ENCODE measurements around the gene NEB. TPM values are rescaled to one million over a fixed set of nuclear protein-coding genes. Genes with fewer than 3 reads are reported as not detected.
"Not testable (repeated sequence)": the region's sequence is repeated elsewhere in the genome, so short reads cannot be mapped to it uniquely, and the experiment has no call there.

Gene NEB
- total RNA-seq, 1 donor from 2014 or later = 2.2 TPM

DNA sequence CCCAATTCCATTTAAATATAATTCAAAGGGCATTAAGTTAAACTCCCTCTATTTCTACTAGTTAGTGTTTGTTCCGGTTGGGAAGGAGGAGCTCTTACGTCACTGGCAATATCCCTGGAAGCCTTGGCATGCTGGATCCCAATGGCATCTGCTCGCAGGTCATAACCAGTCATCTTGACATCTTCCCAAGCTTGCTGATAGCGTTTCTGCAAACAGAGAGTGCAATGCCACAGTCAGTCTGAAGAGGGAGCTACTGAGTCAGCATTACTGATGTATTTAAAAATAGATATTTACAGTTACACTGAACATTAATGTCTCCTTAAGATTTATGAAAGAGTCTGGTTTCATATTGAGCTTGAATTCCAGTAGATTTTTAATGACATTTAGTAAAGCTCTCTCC is 132.5 kb downstream of the NEB start:
- DNase-seq (ENCODE audit: low spot score); ATAC-seq; intact Hi-C loops (cut with DNase I): not testable (repeated sequence)

DNA sequence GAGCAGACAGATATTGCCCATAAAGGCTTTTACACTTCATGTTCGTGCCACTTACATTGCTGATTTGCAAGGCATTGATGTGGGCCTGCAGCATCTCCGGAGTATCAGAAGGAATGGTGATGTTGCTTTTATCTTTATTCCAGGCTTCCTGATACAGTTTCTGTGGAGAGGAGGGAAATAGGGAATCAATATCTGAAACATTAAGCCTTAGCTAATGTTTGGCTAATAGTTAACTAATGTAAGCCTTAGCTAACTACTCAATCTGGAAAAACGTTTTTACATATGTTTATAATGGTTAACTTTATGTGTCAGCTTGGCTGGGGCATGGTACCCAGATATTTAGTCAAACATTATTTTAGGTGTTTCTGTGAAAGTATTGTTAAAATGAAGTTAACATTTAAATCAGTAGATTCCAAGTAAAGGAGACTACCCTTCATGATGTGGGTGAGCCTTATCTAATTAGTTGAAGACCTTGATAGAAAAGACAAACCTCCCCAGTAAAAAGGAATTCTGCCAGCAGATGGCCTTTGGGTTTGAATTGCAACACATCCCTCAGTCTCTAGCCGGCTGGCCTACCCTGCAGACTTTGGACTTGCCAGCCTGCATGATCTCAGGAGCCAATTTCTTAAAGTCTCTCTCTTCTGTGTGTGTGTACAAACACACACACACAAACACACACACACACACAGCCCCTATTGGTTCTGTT is 137.2 kb downstream of the NEB start:
- not testable (repeated sequence) for ATAC-seq

DNA sequence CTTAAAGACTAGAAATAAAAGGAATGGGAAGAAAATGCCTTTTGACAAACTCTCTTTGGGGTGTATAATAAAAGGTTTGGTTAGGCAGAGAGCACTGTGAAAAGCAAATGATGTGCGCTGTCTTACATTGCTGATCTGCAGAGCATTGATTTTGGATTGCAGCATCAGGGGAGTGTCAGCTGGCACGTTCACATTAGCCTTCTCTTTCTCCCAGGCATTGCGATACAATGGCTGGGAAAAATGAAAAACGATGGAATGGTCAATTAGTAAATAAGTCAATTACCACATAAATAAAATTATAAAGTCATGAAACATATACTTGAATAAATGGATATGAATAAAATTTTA is 142.4 kb downstream of the NEB start:
- intact Hi-C loops (cut with DNase I); DNase-seq (ENCODE audit: low spot score); ATAC-seq: not testable (repeated sequence)

More for the DNA sequence above, 137.2 kb downstream of the NEB start:
- DNase-seq (ENCODE audit: low spot score); intact Hi-C loops (cut with DNase I): not testable (repeated sequence)

DNA sequence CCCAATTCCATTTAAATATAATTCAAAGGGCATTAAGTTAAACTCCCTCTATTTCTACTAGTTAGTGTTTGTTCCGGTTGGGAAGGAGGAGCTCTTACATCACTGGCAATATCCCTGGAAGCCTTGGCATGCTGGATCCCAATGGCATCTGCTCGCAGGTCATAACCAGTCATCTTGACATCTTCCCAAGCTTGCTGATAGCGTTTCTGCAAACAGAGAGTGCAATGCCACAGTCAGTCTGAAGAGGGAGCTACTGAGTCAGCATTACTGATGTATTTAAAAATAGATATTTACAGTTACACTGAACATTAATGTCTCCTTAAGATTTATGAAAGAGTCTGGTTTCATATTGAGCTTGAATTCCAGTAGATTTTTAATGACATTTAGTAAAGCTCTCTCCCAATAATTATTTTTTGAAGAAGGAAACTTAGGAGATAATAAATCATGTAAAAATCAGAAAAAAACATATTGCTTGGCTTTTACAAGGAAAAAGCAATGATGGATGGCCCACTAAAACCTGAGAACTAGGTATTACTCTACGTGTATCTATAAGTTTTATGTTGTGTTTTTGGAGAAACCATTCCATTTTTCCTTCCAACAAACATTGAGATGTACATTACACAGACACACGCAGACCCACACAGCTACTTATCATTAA is 142.9 kb downstream of the NEB start:
- DNase-seq (ENCODE audit: low spot score); intact Hi-C loops (cut with DNase I): not testable (repeated sequence)
- peak; percentile 30 for ATAC-seq

DNA sequence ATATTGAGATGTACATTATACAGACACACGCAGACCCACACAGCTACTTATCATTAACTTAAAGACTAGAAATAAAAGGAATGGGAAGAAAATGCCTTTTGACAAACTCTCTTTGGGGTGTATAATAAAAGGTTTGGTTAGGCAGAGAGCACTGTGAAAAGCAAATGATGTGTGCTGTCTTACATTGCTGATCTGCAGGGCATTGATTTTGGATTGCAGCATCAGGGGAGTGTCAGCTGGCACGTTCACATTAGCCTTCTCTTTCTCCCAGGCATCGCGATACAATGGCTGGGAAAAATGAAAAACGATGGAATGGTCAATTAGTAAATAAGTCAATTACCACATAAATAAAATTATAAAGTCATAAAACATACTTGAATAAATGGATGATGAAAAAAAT is 153.0 kb downstream of the NEB start:
- intact Hi-C loops (cut with DNase I); ATAC-seq: not testable (repeated sequence)

DNA sequence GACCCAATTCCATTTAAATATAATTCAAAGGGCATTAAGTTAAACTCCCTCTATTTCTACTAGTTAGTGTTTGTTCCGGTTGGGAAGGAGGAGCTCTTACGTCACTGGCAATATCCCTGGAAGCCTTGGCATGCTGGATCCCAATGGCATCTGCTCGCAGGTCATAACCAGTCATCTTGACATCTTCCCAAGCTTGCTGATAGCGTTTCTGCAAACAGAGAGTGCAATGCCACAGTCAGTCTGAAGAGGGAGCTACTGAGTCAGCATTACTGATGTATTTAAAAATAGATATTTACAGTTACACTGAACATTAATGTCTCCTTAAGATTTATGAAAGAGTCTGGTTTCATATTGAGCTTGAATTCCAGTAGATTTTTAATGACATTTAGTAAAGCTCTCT is 153.6 kb downstream of the NEB start:
- intact Hi-C loops (cut with DNase I); DNase-seq (ENCODE audit: low spot score); ATAC-seq: not testable (repeated sequence)

More for the DNA sequence above, 153.0 kb downstream of the NEB start:
- DNase-seq (ENCODE audit: low spot score) = not testable (repeated sequence)

DNA sequence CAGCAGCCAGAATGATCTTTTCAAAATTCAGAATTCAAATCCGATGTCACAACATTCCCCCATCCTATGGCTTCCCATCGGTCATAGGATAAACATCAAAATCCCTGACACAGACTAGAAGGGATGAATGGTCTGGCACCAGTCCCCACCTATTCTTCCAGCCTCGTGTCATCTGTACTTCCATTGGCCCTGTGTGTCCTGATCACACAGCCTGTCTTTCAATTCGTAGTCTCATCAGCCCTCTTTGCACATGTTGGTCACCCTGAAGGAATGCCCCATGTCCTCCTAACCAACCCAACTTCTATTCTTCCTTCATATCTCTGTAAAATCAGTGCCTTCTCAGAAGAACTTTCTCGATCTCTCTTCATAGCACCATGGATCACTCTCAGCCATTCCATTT is 157.2 kb downstream of the NEB start:
- intact Hi-C loops (cut with DNase I) = no loop called here
- no peak for DNase-seq (ENCODE audit: low spot score)

DNA sequence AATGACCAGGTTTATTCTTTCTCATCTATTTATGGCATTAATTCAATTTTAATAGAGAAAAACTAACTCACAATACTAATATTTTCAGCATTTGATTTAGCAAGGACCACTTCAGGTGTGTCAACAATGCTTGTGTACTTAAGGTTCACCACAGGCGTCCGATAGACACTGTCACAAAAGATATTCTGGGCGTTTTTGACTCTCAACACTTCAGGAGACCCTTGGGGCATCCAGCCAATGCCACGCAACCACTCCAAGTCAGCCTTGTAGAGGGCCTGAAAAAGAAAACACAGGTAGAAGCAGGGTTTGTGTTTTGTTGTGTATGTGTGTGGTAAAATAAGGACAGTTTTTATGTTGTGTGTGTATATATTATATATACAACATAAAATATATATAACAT is 158.2 kb downstream of the NEB start:
- intact Hi-C loops (cut with DNase I) = no loop called here

More for the DNA sequence above, 157.2 kb downstream of the NEB start:
- no peak for ATAC-seq

DNA sequence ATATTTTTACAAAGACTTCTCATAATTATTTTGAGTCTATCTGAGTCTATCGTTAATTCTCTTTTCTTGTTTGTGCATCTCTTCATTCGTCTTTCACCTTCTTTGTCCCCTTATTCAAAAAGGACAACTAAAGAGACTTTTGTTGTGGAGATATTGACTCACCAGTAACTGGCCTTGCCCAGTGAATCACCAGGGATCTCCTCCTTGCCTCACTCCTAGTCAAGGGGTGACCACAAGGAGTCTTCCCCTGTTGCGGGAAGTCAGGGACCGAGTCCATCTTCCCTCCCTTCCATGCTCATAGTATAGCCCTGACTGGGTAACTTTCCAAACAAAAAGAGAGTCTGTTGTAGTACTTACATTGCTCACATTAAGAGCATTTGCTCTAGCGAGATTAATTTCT is 158.9 kb downstream of the NEB start:
- ATAC-seq = no peak
- intact Hi-C loops (cut with DNase I) = no loop called here

More for the DNA sequence above, 158.2 kb downstream of the NEB start:
- ATAC-seq (no peak), DNase-seq (ENCODE audit: low spot score) (no peak)

DNA sequence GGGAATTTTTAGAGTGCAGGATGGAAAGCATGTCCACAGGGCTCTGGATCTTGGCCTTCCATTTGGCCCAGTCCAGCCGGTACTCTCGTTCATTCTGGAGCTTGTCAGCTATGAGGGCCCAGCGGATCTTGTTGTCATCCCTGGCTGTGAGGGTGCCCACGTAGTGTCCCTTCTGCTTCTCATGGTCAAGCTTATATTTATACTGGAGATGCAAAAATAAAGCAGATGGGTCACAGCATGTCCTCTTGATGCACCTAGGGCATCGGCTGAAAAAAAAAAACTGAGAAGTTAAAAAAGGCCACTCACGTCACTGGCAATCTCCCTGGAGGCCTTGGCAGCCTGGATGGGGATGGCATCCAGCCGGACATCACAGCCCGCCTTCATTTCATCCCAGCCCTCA is 164.1 kb downstream of the NEB start:
- ATAC-seq (no peak), DNase-seq (ENCODE audit: low spot score) (no peak)
- intact Hi-C loops (cut with DNase I) = no loop called here

More for the DNA sequence above, 158.9 kb downstream of the NEB start:
- DNase-seq (ENCODE audit: low spot score) = no peak

DNA sequence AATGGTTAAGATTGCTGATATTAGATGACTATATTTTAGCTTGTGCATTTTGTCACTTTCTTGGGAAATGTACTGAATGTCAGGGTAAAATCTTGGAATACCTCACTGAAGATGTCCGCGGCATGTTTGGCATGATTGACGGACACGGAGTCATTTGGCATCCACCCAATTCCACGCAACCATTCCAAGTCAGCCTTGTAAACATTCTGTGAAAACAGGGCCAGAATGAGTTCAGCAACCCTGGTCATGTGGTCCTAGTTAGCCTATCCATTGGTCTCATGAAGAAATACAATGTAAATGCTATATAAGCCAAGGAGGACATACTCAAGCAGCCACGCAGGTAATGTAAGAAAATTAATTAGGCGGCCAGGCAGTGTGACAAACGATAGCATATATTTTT is 165.1 kb downstream of the NEB start:
- no peak for DNase-seq (ENCODE audit: low spot score)
- intact Hi-C loops (cut with DNase I) = no loop called here
- no peak for ATAC-seq

DNA sequence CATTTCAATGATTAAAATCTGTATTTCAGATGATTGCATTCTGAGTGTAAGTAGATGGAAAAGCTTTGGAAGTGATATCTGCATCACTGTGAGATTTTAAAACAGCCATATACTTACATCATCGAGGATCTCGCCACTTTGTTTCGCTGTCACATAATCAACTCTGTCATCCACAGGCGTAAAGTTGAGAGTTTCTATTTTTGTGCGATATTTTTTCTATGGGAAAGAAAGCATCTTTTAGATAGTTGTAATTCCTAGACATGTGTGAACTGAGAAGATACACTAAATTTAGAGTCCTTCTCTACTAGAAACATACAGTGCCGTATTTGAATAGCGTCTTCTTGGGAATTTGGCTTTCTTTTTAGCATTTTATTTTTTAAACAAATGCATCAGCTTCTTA is 165.8 kb downstream of the NEB start:
- intact Hi-C loops (cut with DNase I) = no loop called here
- ATAC-seq (no peak), DNase-seq (ENCODE audit: low spot score) (no peak)

DNA sequence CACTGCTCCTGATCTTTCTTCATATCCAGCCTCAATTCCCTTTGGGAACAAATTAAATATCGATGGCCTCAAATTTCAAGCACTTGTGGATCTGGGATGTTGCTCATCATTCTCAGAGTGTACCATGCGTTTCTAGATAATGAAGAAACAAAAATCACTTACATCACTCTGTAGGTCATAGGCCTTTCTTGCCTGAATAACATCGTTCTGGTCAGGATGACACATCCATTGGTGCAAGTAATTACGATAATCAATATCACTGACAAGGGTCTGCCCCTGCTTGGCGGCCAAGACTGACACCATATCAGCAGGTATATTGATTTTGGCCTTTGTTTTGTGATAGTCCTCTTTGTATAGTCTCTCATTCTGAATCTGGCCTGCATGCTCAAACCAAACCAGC is 167.3 kb downstream of the NEB start:
- DNase-seq (ENCODE audit: low spot score) = no peak
- intact Hi-C loops (cut with DNase I) = no loop called here
- no peak for ATAC-seq

DNA sequence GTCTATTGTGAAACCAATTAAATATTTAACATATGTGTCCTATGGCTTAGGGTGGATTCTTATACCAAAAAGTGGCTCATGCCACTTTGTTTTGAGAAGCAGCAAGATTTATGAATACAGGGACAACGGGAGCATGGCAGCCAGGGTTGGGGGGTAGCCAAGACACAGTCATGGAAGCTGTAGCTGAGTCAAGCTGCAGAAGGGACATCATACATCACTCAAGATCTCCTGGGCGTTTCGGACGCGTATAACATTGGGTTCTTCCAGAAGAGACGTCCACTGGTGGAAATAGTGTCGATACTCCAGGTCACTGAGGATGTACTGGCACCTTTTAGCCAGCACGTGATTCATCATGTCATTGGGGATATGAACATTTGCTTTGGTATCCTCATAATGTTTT is 171.9 kb downstream of the NEB start:
- intact Hi-C loops (cut with DNase I) = no loop called here
- DNase-seq (ENCODE audit: low spot score) (no peak), ATAC-seq (no peak)

DNA sequence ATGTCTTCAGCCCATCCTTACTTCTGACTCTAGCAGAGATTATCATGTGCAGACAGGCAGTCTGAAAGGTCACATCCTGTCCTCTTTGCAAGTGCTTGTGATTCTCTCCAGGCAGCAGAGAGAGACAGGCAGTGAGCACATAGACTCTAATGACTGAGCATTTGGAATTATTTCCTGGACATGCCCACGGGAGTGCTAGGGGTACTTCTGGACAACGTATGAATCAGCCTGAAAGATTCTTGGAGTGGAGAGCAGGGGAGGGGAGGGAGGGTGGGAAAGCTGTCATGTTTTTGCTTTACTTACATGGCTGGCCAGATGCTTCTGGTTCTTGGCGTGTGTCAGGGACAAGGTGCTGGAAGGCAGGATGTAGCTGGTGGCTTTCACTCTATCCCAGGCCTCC is 174.0 kb downstream of the NEB start:
- no peak for ATAC-seq
- intact Hi-C loops (cut with DNase I) = no loop called here
- no peak for DNase-seq (ENCODE audit: low spot score)

DNA sequence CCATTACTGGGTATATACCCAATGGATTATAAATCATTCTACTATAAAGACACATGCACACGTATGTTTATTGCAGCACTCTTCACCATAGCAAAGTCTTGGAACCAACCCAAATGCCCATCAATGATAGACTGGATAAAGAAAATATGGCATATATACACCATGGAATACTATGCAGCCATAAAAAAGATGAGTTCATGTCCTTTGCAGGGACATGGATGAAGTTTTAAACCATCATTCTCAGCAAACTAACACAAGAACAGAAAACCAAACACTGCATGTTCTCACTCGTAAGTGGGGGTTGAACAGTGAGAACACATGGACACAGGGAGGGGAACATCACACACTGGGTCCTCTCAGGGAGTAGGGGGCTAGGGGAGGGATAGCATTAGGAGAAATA is 174.8 kb downstream of the NEB start:
- DNase-seq (ENCODE audit: low spot score); ATAC-seq; intact Hi-C loops (cut with DNase I): not testable (repeated sequence)

DNA sequence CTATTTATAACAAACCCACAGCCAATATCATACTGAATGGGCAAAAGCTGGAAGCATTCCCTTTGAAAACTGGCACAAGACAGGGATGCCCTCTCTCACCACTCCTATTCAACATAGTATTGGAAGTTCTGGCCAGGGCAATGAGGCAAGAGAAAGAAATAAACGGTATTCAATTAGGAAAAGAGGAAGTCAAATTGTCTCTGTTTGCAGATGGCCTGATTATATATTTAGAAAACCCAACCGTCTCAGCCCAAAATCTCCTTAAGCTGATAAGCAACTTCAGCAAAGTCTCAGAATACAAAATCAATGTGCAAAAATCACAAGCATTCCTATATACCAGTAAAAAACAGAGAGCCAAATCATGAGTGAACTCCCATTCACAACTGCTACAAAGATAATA is 176.4 kb downstream of the NEB start:
- ATAC-seq; DNase-seq (ENCODE audit: low spot score); intact Hi-C loops (cut with DNase I): not testable (repeated sequence)

DNA sequence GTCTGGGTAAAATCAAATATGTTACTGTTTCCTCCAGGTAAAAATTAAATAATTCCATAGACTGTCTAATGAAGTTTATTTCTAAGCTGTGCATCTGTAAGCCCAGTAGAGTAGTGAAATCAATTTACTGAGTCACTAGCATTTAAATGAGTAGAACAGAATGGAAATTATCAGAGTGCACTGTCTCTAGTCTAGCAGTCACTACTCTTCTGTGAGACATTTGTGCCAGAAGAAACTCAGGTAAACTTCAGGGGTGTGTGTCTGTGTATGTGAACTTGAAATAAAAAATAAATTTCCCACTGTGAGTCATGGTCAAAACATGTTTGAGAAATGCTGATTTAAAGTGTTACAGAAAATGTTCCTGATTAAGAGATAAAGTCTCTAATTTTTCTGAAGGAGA is 178.2 kb downstream of the NEB start:
- ATAC-seq (no peak), DNase-seq (ENCODE audit: low spot score) (no peak)
- intact Hi-C loops (cut with DNase I) = no loop called here

DNA sequence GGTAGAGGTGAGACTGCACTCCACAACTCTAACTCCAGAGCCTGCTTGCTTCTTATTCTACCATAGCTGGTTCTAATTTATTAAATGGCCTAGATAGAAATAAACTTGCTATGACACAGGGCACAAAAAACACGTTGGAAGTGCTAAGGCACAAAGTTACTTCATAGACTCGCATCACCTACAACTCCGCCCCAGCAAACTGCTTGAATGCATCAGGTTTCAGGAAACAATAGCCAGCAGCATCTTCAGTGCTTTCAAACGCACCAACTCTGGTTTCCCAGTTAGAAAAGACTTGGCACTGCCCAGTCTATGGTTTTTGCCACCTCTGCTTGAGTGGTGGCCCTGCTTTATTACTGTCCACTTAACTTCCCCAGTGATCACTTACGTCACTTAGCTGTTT is 182.0 kb downstream of the NEB start:
- ATAC-seq (no peak), DNase-seq (ENCODE audit: low spot score) (no peak)
- intact Hi-C loops (cut with DNase I) = no loop called here

DNA sequence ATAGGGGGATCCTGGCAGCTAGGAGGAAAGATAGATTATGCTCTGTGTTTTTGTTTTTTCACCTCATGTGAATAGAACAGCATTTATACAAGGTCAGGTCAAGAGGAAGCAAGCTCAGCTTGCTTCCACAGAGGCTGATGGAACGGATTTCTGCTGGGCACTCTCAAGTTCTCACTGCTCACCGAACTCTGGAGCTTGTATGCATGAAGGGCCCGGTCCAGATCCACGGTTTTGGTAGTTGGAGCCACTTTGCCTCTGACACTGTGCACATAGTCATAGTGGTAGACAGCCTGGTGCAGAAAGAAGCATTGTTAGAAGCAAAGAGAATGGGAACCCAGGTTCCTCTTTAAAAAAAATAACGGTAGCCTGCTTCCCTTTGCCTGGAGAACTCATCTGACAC is 182.7 kb downstream of the NEB start:
- ATAC-seq (no peak), DNase-seq (ENCODE audit: low spot score) (no peak)
- intact Hi-C loops (cut with DNase I) = no loop called here

DNA sequence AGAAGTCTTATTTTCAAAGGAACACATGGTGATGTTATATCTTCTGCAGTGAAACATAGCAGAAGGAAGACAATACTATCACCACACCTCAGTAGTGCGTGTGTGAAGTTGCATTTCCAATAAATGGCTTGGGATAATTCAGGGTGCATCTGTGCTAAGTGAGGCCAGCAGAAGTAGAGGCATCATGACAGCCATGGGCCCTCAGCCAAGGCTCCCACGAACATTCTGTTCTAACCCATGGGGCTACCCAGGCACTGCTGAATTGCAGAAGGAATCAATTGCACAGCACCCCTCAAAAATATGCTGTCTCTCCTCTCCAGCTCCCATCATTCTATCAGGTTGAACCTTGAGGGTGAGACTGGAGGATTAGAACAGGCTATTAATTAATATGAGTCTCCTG is 185.1 kb downstream of the NEB start:
- intact Hi-C loops (cut with DNase I) = no loop called here
- ATAC-seq (no peak), DNase-seq (ENCODE audit: low spot score) (no peak)
